HepG2 (cell line): ENCODE results near the gene ZNF660. TPM values are rescaled to one million over a fixed set of nuclear protein-coding genes. Genes with fewer than 3 reads are reported as not detected.

Experiments used
- ATAC-seq: fragments of 200-7000 bp; cut with Tn5 transposase; 3 replicates; pipeline ENCODE4 v1.9.1; 2020; ENCODE audit warnings: mild to moderate bottlenecking, moderate library complexity
- BruUV-seq: library from RNA; stranded (reverse); fragments of 400-500 nt; replicated peaks from 2 replicates; lab custom pipeline; 2021; lab: Mats Ljungman, UMichigan
- CTCF ChIA-PET: fragments of 300-600 bp; formaldehyde crosslinking; extraction: SDS; loops from one replicate; lab custom pipeline; 2021; ENCODE audit warnings: low total read pairs, inconsistent platforms, low intra/inter-chr PET ratio; lab: Yijun Ruan, JAX
- POLR2A ChIA-PET: fragments of 350-600 bp; sonication (Branson Sonifier 250); formaldehyde crosslinking; loops from one replicate; lab custom pipeline; 2020; ENCODE audit warnings: antibody characterized with exemption, inconsistent platforms; lab: Yijun Ruan, JAX
- DNase-seq: peaks from one replicate; pipeline ENCODE4 v3.0.0-alpha.2; 2015; ENCODE audit warnings: low spot score
- FAIRE-seq: peaks from 3 replicates; lab custom pipeline; 2011; peaks lifted over from hg19 to GRCh38; lab: Jason Lieb, UNC
- H2AFZ ChIP-seq: one replicate; pipeline ENCODE4 v1.6.1; 2011; ENCODE audit warnings: low read length, inconsistent platforms
- H3K27ac ChIP-seq: fragments of 300-600 bp; 3 replicates; pipeline ENCODE4 v1.8.0; 2011; ENCODE audit warnings: mixed run types, mild to moderate bottlenecking, mixed read lengths, low read length, inconsistent platforms; ENCODE audit not compliant: insufficient read depth; ENCODE audit errors: extremely low read length
- H3K27me3 ChIP-seq, 2 experiments: fragments of 200-600 bp in 1 of 2; 2 replicates in 1 of 2; 3 replicates in 1 of 2; pipeline versions ENCODE4 v1.6.0 to v1.8.0; 2011; ENCODE audit warnings: low read length in 2 of 2, mild to moderate bottlenecking in 2 of 2, moderate library complexity in 2 of 2, inconsistent platforms in 1 of 2; ENCODE audit not compliant: insufficient read depth in 2 of 2, control insufficient read depth in 1 of 2
- H3K36me3 ChIP-seq, 2 experiments: fragments of 200-600 bp in 1 of 2; replicated peaks in 1 of 2; 2 replicates in 1 of 2; 3 replicates in 1 of 2; pipeline versions ENCODE4 v1.5.1 to v1.8.0; 2011; ENCODE audit warnings: low read length in 2 of 2, inconsistent platforms in 1 of 2; ENCODE audit not compliant: insufficient read depth in 2 of 2, control insufficient read depth in 1 of 2
- H3K4me1 ChIP-seq: 2 replicates; pipeline ENCODE4 v1.5.1; 2012; ENCODE audit warnings: low read length, inconsistent platforms; ENCODE audit not compliant: insufficient read depth
- H3K4me2 ChIP-seq: 2 replicates; pipeline ENCODE4 v1.6.0; 2011; ENCODE audit warnings: low read depth, low read length, inconsistent platforms
- H3K4me3 ChIP-seq, 3 experiments: fragments of 200-600 bp in 1 of 3; sonication (generic), shearing (Covaris generic) in 1 of 3; replicated peaks in 1 of 3; 2 replicates each; pipeline ENCODE4 v1.5.1; 2011 to 2016; ENCODE audit warnings: low read length in 3 of 3, inconsistent platforms in 2 of 3, low read depth in 2 of 3, mild to moderate bottlenecking in 2 of 3, control low read depth in 1 of 3, mixed read lengths in 1 of 3; ENCODE audit not compliant: insufficient read depth in 1 of 3
- H3K79me2 ChIP-seq: one replicate; pipeline ENCODE4 v1.6.1; 2011; ENCODE audit warnings: low read length, inconsistent platforms; ENCODE audit not compliant: insufficient read depth
- H3K9ac ChIP-seq: 2 replicates; pipeline ENCODE4 v1.6.0; 2011; ENCODE audit warnings: mild to moderate bottlenecking, low read depth, low read length, inconsistent platforms; ENCODE audit not compliant: insufficient read depth
- H3K9me3 ChIP-seq: 2 replicates; pipeline ENCODE4 v1.5.1; 2012; ENCODE audit warnings: mild to moderate bottlenecking, low read length
- H4K20me1 ChIP-seq: 2 replicates; pipeline ENCODE4 v1.6.0; 2011; ENCODE audit warnings: inconsistent platforms, mild to moderate bottlenecking, low read length, moderate library complexity; ENCODE audit not compliant: insufficient read depth
- CSRNP2 ChIP-seq: sonication (generic); formaldehyde crosslinking; conservative IDR thresholded peaks from 2 replicates; pipeline ENCODE4 v1.8.0; 2022; ENCODE audit warnings: low read depth, missing genetic modification reagents
- FOSL2 ChIP-seq: sonication (generic); formaldehyde crosslinking; IDR thresholded peaks from 2 replicates; pipeline ENCODE4 v1.4.0; 2020; ENCODE audit warnings: missing genetic modification reagents
- MEIS1 ChIP-seq: sonication (generic); formaldehyde crosslinking; IDR thresholded peaks from 2 replicates; pipeline ENCODE4 v1.9.0; 2021; ENCODE audit warnings: mild to moderate bottlenecking, missing genetic modification reagents, moderate library complexity, borderline replicate concordance
- WGBS: methylation state at CpG from one replicate; pipeline ENCODE4 v1.1.6; 2017; ENCODE audit warnings: low lambda C conversion rate; 5-methylcytosine and 5-hydroxymethylcytosine counted together
- in situ Hi-C: cut with HindIII; loops from 2 replicates; pipeline ENCODE4 v1.10.0; 2017; ENCODE audit warnings: low pct_unique_long_range_greater_than_20kb; ENCODE audit not compliant: extremely low pct_ligation_motif_present
- intact Hi-C: fragments of 100-400 bp; cut with micrococcal nuclease; formaldehyde crosslinking; loops from one replicate; pipeline ENCODE4 v1.10.0; 2022; ENCODE audit not compliant: unreplicated experiment
- polyA plus RNA-seq, 8 experiments: library from polyadenylated mRNA; depleted of rRNA in 3 of 8; stranded (reverse) in 7 of 8; unstranded in 1 of 8; fragments of >200 nt; fragmentation: Illumina TruSeq in 4 of 8; extraction: Trizol in 4 of 8; gene quantifications; 2 replicates each; pipeline versions ENCODE4 v1.2.1 to v1.2.3, GENCODE V29; 2011 to 2016; ENCODE audit warnings: low read depth in 4 of 8, missing spikeins in 1 of 8, mixed read lengths in 1 of 8; ENCODE audit not compliant: insufficient read depth in 1 of 8
- total RNA-seq, 5 experiments: library from RNA; depleted of rRNA; stranded (reverse); fragments of >200 nt; fragmentation: Illumina TruSeq; extraction: Trizol; gene quantifications; 2 replicates each; pipeline ENCODE4 v1.2.3, GENCODE V29; 2016; ENCODE audit warnings: low read depth in 1 of 5
- TF ChIP-seq, protein P1 (sequence below), 2 experiments: sonication (generic) in 1 of 2; formaldehyde crosslinking in 1 of 2; IDR thresholded peaks; 2 replicates each; pipeline versions ENCODE4 v1.4.0 to v1.6.1; 2016 to 2020; ENCODE audit warnings: borderline replicate concordance in 1 of 2, low read depth in 1 of 2, mild to moderate bottlenecking in 1 of 2, missing genetic modification reagents in 1 of 2
- TF ChIP-seq, protein P2 (sequence below): sonication (generic); formaldehyde crosslinking; IDR thresholded peaks from 2 replicates; pipeline ENCODE4 v1.5.0; 2020; ENCODE audit warnings: missing genetic modification reagents, mild to moderate bottlenecking, borderline replicate concordance
- TF ChIP-seq, protein P3 (sequence below): IDR thresholded peaks from 2 replicates; pipeline ENCODE4 v1.4.0; 2020; ENCODE audit warnings: mild to moderate bottlenecking, missing genetic modification reagents

Gene ZNF660
- total and polyA plus RNA-seq, 2 of the 13 experiments (the other 11 are each of a cell fraction or from before 2014, with no cell fraction given) = 0.91 to 3.3 TPM

DNA sequence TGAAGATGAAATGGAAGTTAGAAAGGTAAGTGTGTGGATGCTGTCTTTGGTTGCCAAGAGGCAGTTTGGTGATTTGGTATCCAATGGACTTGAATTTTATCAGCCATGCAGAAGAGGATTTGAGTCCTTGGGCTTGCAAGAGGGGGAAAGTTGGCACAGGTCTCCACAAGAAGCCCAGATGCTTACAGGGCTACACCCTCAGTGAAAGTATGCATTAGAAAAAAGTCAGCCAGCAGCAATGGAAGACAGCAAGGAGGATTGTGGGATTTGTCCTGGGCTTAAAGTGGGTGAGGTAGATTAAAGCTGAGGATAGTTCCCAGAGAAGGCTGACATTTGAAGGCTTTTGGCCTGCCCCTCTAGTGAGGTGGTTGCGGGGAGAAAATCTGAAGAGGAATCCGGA is 17.0 kb downstream of the ZNF660 start:
- no peak overlapping the region for H2AFZ ChIP-seq
- no peaks in the 10 kb centered on the region for H3K36me3 ChIP-seq
- no peaks in the 10 kb centered on the region for H4K20me1 ChIP-seq
- POLR2A ChIA-PET = no interaction called here
- H3K9me3 ChIP-seq = no peaks in the 10 kb centered on the region
- no peaks in the 10 kb centered on the region for H3K79me2 ChIP-seq
- H3K4me1 ChIP-seq = no peaks in the 10 kb centered on the region
- H3K27me3 ChIP-seq = no peaks in the 10 kb centered on the region
- no TSS peak for BruUV-seq
- intact Hi-C loops (no loop called here), in situ Hi-C loops (no loop called here)
- H3K27ac ChIP-seq = no peak overlapping the region
- no peak for FAIRE-seq
- no peak for ATAC-seq
- DNase-seq = no peak
- H3K9ac ChIP-seq = no peak overlapping the region
- no peak overlapping the region for H3K4me3 ChIP-seq
- H3K4me2 ChIP-seq = no peak overlapping the region
- CTCF ChIA-PET = no interaction called here
- WGBS = 81% methylated on average over 2 of the region's 2 CpGs
- TF ChIP-seq, protein P1, sequence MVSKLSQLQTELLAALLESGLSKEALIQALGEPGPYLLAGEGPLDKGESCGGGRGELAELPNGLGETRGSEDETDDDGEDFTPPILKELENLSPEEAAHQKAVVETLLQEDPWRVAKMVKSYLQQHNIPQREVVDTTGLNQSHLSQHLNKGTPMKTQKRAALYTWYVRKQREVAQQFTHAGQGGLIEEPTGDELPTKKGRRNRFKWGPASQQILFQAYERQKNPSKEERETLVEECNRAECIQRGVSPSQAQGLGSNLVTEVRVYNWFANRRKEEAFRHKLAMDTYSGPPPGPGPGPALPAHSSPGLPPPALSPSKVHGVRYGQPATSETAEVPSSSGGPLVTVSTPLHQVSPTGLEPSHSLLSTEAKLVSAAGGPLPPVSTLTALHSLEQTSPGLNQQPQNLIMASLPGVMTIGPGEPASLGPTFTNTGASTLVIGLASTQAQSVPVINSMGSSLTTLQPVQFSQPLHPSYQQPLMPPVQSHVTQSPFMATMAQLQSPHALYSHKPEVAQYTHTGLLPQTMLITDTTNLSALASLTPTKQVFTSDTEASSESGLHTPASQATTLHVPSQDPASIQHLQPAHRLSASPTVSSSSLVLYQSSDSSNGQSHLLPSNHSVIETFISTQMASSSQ (IDR thresholded peaks at IDR 0.05; ENCODE audit: low read depth) = no peak
- TF ChIP-seq, protein P1 (CRISPR knock-in tag; IDR thresholded peaks at IDR 0.05; ENCODE audit: borderline replicate concordance) = no peak
- TF ChIP-seq CSRNP2 = no peak
- TF ChIP-seq FOSL2 (CRISPR knock-in tag) = no peak
- TF ChIP-seq, protein P2, sequence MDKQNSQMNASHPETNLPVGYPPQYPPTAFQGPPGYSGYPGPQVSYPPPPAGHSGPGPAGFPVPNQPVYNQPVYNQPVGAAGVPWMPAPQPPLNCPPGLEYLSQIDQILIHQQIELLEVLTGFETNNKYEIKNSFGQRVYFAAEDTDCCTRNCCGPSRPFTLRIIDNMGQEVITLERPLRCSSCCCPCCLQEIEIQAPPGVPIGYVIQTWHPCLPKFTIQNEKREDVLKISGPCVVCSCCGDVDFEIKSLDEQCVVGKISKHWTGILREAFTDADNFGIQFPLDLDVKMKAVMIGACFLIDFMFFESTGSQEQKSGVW (CRISPR knock-in tag) = no peak
- TF ChIP-seq, protein P3, sequence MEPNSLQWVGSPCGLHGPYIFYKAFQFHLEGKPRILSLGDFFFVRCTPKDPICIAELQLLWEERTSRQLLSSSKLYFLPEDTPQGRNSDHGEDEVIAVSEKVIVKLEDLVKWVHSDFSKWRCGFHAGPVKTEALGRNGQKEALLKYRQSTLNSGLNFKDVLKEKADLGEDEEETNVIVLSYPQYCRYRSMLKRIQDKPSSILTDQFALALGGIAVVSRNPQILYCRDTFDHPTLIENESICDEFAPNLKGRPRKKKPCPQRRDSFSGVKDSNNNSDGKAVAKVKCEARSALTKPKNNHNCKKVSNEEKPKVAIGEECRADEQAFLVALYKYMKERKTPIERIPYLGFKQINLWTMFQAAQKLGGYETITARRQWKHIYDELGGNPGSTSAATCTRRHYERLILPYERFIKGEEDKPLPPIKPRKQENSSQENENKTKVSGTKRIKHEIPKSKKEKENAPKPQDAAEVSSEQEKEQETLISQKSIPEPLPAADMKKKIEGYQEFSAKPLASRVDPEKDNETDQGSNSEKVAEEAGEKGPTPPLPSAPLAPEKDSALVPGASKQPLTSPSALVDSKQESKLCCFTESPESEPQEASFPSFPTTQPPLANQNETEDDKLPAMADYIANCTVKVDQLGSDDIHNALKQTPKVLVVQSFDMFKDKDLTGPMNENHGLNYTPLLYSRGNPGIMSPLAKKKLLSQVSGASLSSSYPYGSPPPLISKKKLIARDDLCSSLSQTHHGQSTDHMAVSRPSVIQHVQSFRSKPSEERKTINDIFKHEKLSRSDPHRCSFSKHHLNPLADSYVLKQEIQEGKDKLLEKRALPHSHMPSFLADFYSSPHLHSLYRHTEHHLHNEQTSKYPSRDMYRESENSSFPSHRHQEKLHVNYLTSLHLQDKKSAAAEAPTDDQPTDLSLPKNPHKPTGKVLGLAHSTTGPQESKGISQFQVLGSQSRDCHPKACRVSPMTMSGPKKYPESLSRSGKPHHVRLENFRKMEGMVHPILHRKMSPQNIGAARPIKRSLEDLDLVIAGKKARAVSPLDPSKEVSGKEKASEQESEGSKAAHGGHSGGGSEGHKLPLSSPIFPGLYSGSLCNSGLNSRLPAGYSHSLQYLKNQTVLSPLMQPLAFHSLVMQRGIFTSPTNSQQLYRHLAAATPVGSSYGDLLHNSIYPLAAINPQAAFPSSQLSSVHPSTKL (CRISPR knock-in tag) = no peak
- TF ChIP-seq MEIS1 (CRISPR knock-in tag) = no peak
- TF ChIP-seq, all 625 proteins: peak for 0
